GM18505 (cell line): Measurements from ENCODE around the gene IL7R.

Experiments used
- ATAC-seq: cut with Tn5 transposase; IDR thresholded peaks from one replicate; pipeline ENCODE4 v1.9.1; 2021; ENCODE audit not compliant: unreplicated experiment
- POLR2A ChIP-seq: IDR thresholded peaks from 4 replicates; pipeline ENCODE4 v1.6.1; 2011; ENCODE audit warnings: borderline replicate concordance; ENCODE audit not compliant: insufficient read depth, insufficient read length; ENCODE audit errors: extremely low read depth

Gene IL7R

GRCh38 chr5:35908814-35909213 is 52.1 kb downstream of the IL7R start:
- ATAC-seq, result no peak
- no peak for TF ChIP-seq POLR2A

- TF ChIP-seq POLR2A, result no peak
- ATAC-seq, result no peak
These were observed 62.5 kb downstream of the IL7R start for GRCh38 chr5:35919191-35919590.

GRCh38 chr5:35920890-35921289 is 64.2 kb downstream of the IL7R start:
- no peak for ATAC-seq
- TF ChIP-seq POLR2A, result no peak

- ATAC-seq, result no peak
- TF ChIP-seq POLR2A, result no peak
These were observed 65.2 kb downstream of the IL7R start for GRCh38 chr5:35921930-35922329.

GRCh38 chr5:35922468-35922867 is 65.8 kb downstream of the IL7R start:
- TF ChIP-seq POLR2A, result no peak

GRCh38 chr5:35924122-35924949 is 67.6 kb downstream of the IL7R start:
- no peak for ATAC-seq
- no peak for TF ChIP-seq POLR2A

More at GRCh38 chr5:35922468-35922867, 65.8 kb downstream of the IL7R start:
- ATAC-seq, result no peak

- ATAC-seq, result peak; percentile 87
- no peak for TF ChIP-seq POLR2A
These were observed 68.4 kb downstream of the IL7R start for GRCh38 chr5:35924950-35925722.

- peak; percentile 67 for ATAC-seq
- TF ChIP-seq POLR2A, result no peak
These were observed 69.8 kb downstream of the IL7R start for GRCh38 chr5:35926389-35927051.
